Stomach (tissue), 9 donors: ENCODE results near the gene EIF4EBP3. TPM values are rescaled to one million over a fixed set of nuclear protein-coding genes. Genes with fewer than 3 reads are reported as not detected.

Experiments
- DNase-seq, 2 donors: peaks; one replicate each; pipeline versions ENCODE4 v3.0.0 to v3.0.0-alpha.2; 2013 to 2019
- H3K27ac ChIP-seq, 5 donors: fragments of 200-600 bp in 4 of 5; sonication (generic) in 4 of 5; one replicate each; pipeline ENCODE4 v1.5.1; 2013 to 2019; ENCODE audit warnings: mild to moderate bottlenecking in 1 of 5, moderate library complexity in 1 of 5
- H3K27me3 ChIP-seq, 3 donors: fragments of 200-600 bp; sonication (generic); one replicate each; pipeline ENCODE4 v1.5.1; 2017 to 2019; ENCODE audit warnings: mixed run types in 1 of 3
- H3K36me3 ChIP-seq, 4 donors: fragments of 200-600 bp; sonication (generic); 1 replicate in 3 of 4; 2 replicates in 1 of 4; pipeline ENCODE4 v1.5.1; 2016 to 2019
- H3K4me1 ChIP-seq, 4 donors: fragments of 200-600 bp; sonication (generic); one replicate each; pipeline ENCODE4 v1.5.1; 2016 to 2019
- H3K4me3 ChIP-seq, 4 donors: fragments of 200-600 bp; sonication (generic) in 3 of 4; one replicate each; pipeline ENCODE4 v1.5.1; 2016 to 2019; ENCODE audit warnings: mild to moderate bottlenecking in 1 of 4
- H3K9me3 ChIP-seq, 4 donors: fragments of 200-600 bp; sonication (generic); one replicate each; pipeline ENCODE4 v1.5.1; 2016 to 2019
- EP300 ChIP-seq: sonication (generic); formaldehyde crosslinking; IDR thresholded peaks from one replicate; pipeline ENCODE4 v1.6.1; 2017; ENCODE audit warnings: antibody characterized with exemption
- POLR2A ChIP-seq, 4 donors: fragments of 450-650 bp; IDR thresholded peaks; one replicate each; pipeline ENCODE4 v1.6.1; 2016; ENCODE audit warnings: antibody characterized with exemption in 4 of 4, control low read depth in 2 of 4, mild to moderate bottlenecking in 1 of 4, moderate library complexity in 1 of 4
- POLR2AphosphoS5 ChIP-seq, 3 donors: sonication (generic); formaldehyde crosslinking; IDR thresholded peaks; one replicate each; pipeline ENCODE4 v1.6.1; 2016; ENCODE audit warnings: antibody characterized with exemption in 3 of 3
- WGBS, 5 donors: extraction: QIAGEN DNeasy Blood & Tissue Kit in 3 of 5; methylation state at CpG; one replicate each; pipeline versions ENCODE4 v1.1.5 to v1.1.7; 2013 to 2018; 5-methylcytosine and 5-hydroxymethylcytosine counted together
- intact Hi-C: fragments of 100-400 bp; cut with DNase I; formaldehyde crosslinking; loops from one replicate; pipeline ENCODE4 v1.15.1; 2023; ENCODE audit warnings: low total_unique reads
- polyA plus RNA-seq, 3 donors: library from polyadenylated mRNA; stranded (reverse); fragments of 200-250 nt; gene quantifications; one replicate each; pipeline ENCODE4 v1.2.3, GENCODE V29; 2013
- total RNA-seq, 5 donors: library from RNA; depleted of rRNA; stranded (reverse); fragments of >200 nt; gene quantifications; one replicate each; pipeline versions ENCODE4 v1.1.0 to v1.2.3, GENCODE V29; 2014 to 2016
- TF ChIP-seq, protein P1 (sequence below), 7 experiments: fragments of 450-650 bp in 4 of 7; fragments of 200-600 bp in 3 of 7; sonication (generic) in 3 of 7; IDR thresholded peaks; one replicate each; pipeline ENCODE4 v1.5.1; 2016 to 2019; ENCODE audit warnings: antibody characterized with exemption in 7 of 7, control low read depth in 2 of 7, mild to moderate bottlenecking in 1 of 7
- donor health status: healthy with polysubstance abuse.
- donor health status: Bipolar disorder and iron deficiency.
- donor health status: healthy.

The EIF4EBP3 gene
- total and polyA plus RNA-seq, 8 donors = 2.7 to 90.9 (median 12.2) TPM

GRCh38 chr5:140502834-140503233 lies 44.6 kb upstream of the EIF4EBP3 start:
- Histone ChIP-seq H3K9me3 (no peaks in the 10 kb centered on the region), H3K4me1 (peaks cover 0 to 6% (median 0%) of the 10 kb centered on the region in 4 donors), H3K36me3 (peaks cover 24 to 68% (median 64%) of the 10 kb centered on the region in 4 donors), H3K4me3 (no peak overlapping the region), H3K27ac (no peak overlapping the region), H3K27me3 (no peaks in the 10 kb centered on the region)
- TF ChIP-seq POLR2A (IDR thresholded peaks at IDR 0.05) = no peak
- TF ChIP-seq, protein P1, sequence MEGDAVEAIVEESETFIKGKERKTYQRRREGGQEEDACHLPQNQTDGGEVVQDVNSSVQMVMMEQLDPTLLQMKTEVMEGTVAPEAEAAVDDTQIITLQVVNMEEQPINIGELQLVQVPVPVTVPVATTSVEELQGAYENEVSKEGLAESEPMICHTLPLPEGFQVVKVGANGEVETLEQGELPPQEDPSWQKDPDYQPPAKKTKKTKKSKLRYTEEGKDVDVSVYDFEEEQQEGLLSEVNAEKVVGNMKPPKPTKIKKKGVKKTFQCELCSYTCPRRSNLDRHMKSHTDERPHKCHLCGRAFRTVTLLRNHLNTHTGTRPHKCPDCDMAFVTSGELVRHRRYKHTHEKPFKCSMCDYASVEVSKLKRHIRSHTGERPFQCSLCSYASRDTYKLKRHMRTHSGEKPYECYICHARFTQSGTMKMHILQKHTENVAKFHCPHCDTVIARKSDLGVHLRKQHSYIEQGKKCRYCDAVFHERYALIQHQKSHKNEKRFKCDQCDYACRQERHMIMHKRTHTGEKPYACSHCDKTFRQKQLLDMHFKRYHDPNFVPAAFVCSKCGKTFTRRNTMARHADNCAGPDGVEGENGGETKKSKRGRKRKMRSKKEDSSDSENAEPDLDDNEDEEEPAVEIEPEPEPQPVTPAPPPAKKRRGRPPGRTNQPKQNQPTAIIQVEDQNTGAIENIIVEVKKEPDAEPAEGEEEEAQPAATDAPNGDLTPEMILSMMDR (IDR thresholded peaks at IDR 0.05) = no peak
- TF ChIP-seq POLR2AphosphoS5 (IDR thresholded peaks at IDR 0.05) = no peak
- no peak for TF ChIP-seq EP300
- WGBS, 5 donors = 77 to 90% (median 81%) methylated on average over 2 of the region's 2 CpGs
- no peak for DNase-seq
- intact Hi-C loops = no loop called here

- peak in 1 of 2 donors; percentile 18 for DNase-seq
- H3K36me3 ChIP-seq = peaks cover 58 to 100% (median 98%) of the 10 kb centered on the region in 4 donors
- no peak overlapping the region for H3K4me3 ChIP-seq
- 76 to 80% (median 79%) methylated on average over 4 of the region's 4 CpGs for WGBS, 5 donors
- no peaks in the 10 kb centered on the region for H3K4me1 ChIP-seq
- intact Hi-C loops = no loop called here
- no peak overlapping the region for H3K27ac ChIP-seq
- H3K9me3 ChIP-seq = no peaks in the 10 kb centered on the region
- H3K27me3 ChIP-seq = no peaks in the 10 kb centered on the region
- no peak for TF ChIP-seq POLR2A (IDR thresholded peaks at IDR 0.05)
- TF ChIP-seq POLR2AphosphoS5 (IDR thresholded peaks at IDR 0.05) = no peak
- TF ChIP-seq EP300 = no peak
- TF ChIP-seq, protein P1 (IDR thresholded peaks at IDR 0.05) = no peak
Measured at GRCh38 chr5:140509898-140510297, 37.6 kb upstream of the EIF4EBP3 start.

GRCh38 chr5:140513124-140513523 lies 34.3 kb upstream of the EIF4EBP3 start:
- H3K4me3 ChIP-seq = no peak overlapping the region
- WGBS, 5 donors = 89 to 100% (median 94%) methylated on average over 2 of the region's 2 CpGs
- TF ChIP-seq EP300 = no peak

GRCh38 chr5:140524003-140524402 lies 23.5 kb upstream of the EIF4EBP3 start:
- intact Hi-C loops = no loop called here
- 77 to 89% (median 82%) methylated on average over 2 of the region's 2 CpGs for WGBS, 5 donors
- Histone ChIP-seq H3K36me3 (peaks cover 37 to 70% (median 67%) of the 10 kb centered on the region in 4 donors), H3K4me1 (no peaks in the 10 kb centered on the region), H3K4me3 (no peak overlapping the region), H3K27me3 (no peaks in the 10 kb centered on the region), H3K27ac (no peak overlapping the region), H3K9me3 (no peaks in the 10 kb centered on the region)
- TF ChIP-seq POLR2AphosphoS5 (IDR thresholded peaks at IDR 0.05) = no peak
- no peak for TF ChIP-seq EP300
- TF ChIP-seq, protein P1 (IDR thresholded peaks at IDR 0.05) = no peak
- no peak for TF ChIP-seq POLR2A (IDR thresholded peaks at IDR 0.05)
- no peak for DNase-seq

More at GRCh38 chr5:140513124-140513523, 34.3 kb upstream of the EIF4EBP3 start:
- no peak overlapping the region for H3K27ac ChIP-seq
- no peaks in the 10 kb centered on the region for H3K27me3 ChIP-seq
- DNase-seq = no peak
- no peaks in the 10 kb centered on the region for H3K4me1 ChIP-seq
- H3K36me3 ChIP-seq = peaks cover 48 to 78% (median 75%) of the 10 kb centered on the region in 4 donors
- intact Hi-C loops = no loop called here
- no peaks in the 10 kb centered on the region for H3K9me3 ChIP-seq

DNA sequence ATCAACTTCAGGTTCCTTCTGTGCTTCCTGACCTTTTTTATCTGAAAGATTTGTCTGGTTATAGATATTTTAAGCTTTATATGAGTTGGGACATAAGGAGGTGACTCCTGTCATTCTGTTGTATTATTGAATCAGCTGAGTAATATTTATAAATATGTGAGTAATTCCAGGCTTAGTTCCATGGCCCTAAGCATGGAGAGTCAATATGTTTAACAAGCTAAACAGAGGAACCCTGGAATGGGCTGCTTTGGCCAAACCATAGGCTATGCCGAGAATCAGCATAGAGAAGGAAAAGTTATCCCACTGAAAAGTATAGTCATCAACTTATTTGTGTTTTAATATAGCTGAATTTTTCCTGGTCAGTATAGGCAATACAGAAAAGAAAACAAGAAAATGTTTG lies 7.2 kb upstream of the EIF4EBP3 start:
- no peak for DNase-seq
- 65 to 98% (median 84%) methylated on average over 1 of the region's 1 CpG for WGBS, 5 donors
- TF ChIP-seq EP300 (no peak), POLR2A (IDR thresholded peaks at IDR 0.05) (no peak), POLR2AphosphoS5 (IDR thresholded peaks at IDR 0.05) (no peak)
- TF ChIP-seq, protein P1 (IDR thresholded peaks at IDR 0.05) = no peak
- H3K4me3 ChIP-seq = no peak overlapping the region
- intact Hi-C loops = no loop called here
- peaks cover 37 to 100% (median 99%) of the 10 kb centered on the region in 4 donors for H3K36me3 ChIP-seq
- no peak overlapping the region for H3K27ac ChIP-seq
- H3K4me1 ChIP-seq = no peaks in the 10 kb centered on the region
- no peaks in the 10 kb centered on the region for H3K9me3 ChIP-seq
- no peaks in the 10 kb centered on the region for H3K27me3 ChIP-seq
